GM06990 (cell line): ENCODE results near the gene FZD8.

ENCODE experiments used
- DNase-seq: peaks from one replicate; pipeline ENCODE4 v3.0.0-alpha.2; 2011; ENCODE audit not compliant: insufficient read length; ENCODE audit errors: extremely low read depth
- H3K27me3 ChIP-seq: replicated peaks from 2 replicates; pipeline ENCODE4 v1.6.0; 2011; ENCODE audit warnings: low read length; ENCODE audit not compliant: control insufficient read depth, insufficient read depth
- H3K36me3 ChIP-seq: 2 replicates; pipeline ENCODE4 v1.5.1; 2011; ENCODE audit warnings: low read length; ENCODE audit not compliant: control insufficient read depth, insufficient read depth
- H3K4me3 ChIP-seq: replicated peaks from 2 replicates; pipeline ENCODE4 v1.5.1; 2011; ENCODE audit warnings: low read depth, mild to moderate bottlenecking, control low read depth, low read length
- CTCF ChIP-seq: IDR thresholded peaks from 2 replicates; pipeline ENCODE4 v1.5.1; 2011; ENCODE audit warnings: low read length, control low read depth, mild to moderate bottlenecking, inconsistent platforms; ENCODE audit not compliant: insufficient read depth, poor library complexity, severe bottlenecking

Gene FZD8

GRCh38 chr10:35644050-35644950 is 2.2 kb upstream of the FZD8 start:
- Histone ChIP-seq H3K4me3 (no peak overlapping the region; the same call in 1 of the 2 replicates), H3K27me3 (no peaks in the 10 kb centered on the region; the same call in 1 of the 2 replicates), H3K36me3 (no peaks in the 10 kb centered on the region)
- TF ChIP-seq CTCF: no peak
- peak; percentile 22 for DNase-seq

GRCh38 chr10:35643151-35644049 is 1.3 kb upstream of the FZD8 start:
- TF ChIP-seq CTCF: no peak

GRCh38 chr10:35642793-35643114 is 658 bp upstream of the FZD8 start:
- H3K4me3 ChIP-seq: peak overlapping the region; percentile 28; the same call in 1 of the 2 replicates
- H3K27me3 ChIP-seq: no peaks in the 10 kb centered on the region; the same call in 1 of the 2 replicates
- TF ChIP-seq CTCF: no peak
- no peak for DNase-seq
- H3K36me3 ChIP-seq: no peaks in the 10 kb centered on the region

More at GRCh38 chr10:35643151-35644049, 1.3 kb upstream of the FZD8 start:
- H3K36me3 ChIP-seq: no peaks in the 10 kb centered on the region
- peak overlapping the region; percentile 28 for H3K4me3 ChIP-seq
- H3K27me3 ChIP-seq: no peaks in the 10 kb centered on the region; the same call in 1 of the 2 replicates
- peak; percentile 20 for DNase-seq

GRCh38 chr10:35641676-35642034 is 441 bp downstream of the FZD8 start:
- DNase-seq: peak; percentile 33
- no peak for TF ChIP-seq CTCF
- Histone ChIP-seq H3K4me3 (peak overlapping the region; percentile 65), H3K27me3 (no peaks in the 10 kb centered on the region; the same call in 1 of the 2 replicates), H3K36me3 (no peaks in the 10 kb centered on the region)

GRCh38 chr10:35640951-35641675 is 983 bp downstream of the FZD8 start:
- H3K27me3 ChIP-seq: no peaks in the 10 kb centered on the region; the same call in 1 of the 2 replicates
- peak; percentile 11 for TF ChIP-seq CTCF
- peak; percentile 80 for DNase-seq

More at GRCh38 chr10:35640951-35641675, 983 bp downstream of the FZD8 start:
- peak overlapping the region; percentile 65 for H3K4me3 ChIP-seq
- no peaks in the 10 kb centered on the region for H3K36me3 ChIP-seq
